ENCODE data around the gene LRRC27. TPM values are rescaled to one million over a fixed set of nuclear protein-coding genes. Genes with fewer than 3 reads are reported as not detected.

The LRRC27 gene
- total RNA-seq, 1 donor from 2014 or later: 5.8 TPM

DNA sequence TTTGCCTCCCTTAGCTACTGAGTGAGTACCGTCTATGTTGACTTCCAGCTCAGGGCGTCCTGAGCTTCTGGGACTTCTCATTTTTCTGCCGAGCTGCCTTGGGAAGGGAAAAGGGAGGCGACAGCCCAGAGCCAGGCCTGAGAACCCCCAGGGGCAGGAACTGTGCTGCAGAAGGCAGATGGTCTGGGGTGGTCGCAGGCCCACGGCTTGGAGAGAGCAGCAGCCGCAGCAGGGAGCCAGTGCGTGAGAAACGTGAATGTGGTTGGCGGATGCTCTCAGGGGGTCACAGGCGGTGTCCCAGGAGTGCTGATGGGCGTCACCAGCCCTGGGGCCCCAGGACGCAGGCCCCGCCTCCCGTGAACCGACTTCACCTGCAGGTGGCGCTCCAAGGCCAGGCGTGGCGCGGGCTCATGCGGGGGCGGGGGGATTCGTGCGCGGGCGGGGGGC is 55.8 kb downstream of the LRRC27 start:
- H3K4me3 ChIP-seq (ENCODE audit: low read depth, low read length): no peak overlapping the region
- TF ChIP-seq, protein P1, sequence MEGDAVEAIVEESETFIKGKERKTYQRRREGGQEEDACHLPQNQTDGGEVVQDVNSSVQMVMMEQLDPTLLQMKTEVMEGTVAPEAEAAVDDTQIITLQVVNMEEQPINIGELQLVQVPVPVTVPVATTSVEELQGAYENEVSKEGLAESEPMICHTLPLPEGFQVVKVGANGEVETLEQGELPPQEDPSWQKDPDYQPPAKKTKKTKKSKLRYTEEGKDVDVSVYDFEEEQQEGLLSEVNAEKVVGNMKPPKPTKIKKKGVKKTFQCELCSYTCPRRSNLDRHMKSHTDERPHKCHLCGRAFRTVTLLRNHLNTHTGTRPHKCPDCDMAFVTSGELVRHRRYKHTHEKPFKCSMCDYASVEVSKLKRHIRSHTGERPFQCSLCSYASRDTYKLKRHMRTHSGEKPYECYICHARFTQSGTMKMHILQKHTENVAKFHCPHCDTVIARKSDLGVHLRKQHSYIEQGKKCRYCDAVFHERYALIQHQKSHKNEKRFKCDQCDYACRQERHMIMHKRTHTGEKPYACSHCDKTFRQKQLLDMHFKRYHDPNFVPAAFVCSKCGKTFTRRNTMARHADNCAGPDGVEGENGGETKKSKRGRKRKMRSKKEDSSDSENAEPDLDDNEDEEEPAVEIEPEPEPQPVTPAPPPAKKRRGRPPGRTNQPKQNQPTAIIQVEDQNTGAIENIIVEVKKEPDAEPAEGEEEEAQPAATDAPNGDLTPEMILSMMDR (conservative IDR thresholded peaks at IDR 0.05; ENCODE audit: low read depth, low read length): peak; percentile 54
- no peak for DNase-seq (ENCODE audit: low read depth)

DNA sequence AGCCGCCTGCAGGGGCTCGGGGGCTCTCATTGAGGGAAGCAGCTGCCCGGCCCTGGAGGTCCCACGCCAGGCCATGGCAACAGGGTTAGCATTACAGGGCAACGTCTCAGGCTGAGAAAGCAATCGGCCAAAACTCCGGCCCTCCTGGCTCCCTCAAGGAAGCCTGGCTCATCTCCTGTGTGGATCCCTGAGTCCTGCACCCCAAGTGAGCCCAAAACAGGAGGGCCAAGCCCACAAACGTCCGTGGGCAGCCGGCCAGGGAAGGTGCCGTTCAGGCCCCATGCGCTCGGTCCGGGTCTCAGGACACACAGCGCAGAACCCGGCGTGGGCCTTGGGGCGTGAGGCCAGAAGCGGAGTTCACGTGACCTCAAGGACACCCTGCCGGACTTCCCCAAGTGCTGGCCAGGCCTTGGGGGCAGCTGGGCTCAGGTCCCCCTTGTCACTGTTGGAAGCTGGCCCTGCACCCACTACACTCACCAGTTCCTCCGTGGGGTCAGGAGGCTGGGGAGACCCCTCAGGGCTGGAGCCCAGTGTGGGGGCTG is 57.0 kb downstream of the LRRC27 start:
- TF ChIP-seq, protein P1 (conservative IDR thresholded peaks at IDR 0.05; ENCODE audit: low read depth, low read length): no peak
- H3K4me3 ChIP-seq (ENCODE audit: low read depth, low read length): no peak overlapping the region
- DNase-seq (ENCODE audit: low read depth): no peak

DNA sequence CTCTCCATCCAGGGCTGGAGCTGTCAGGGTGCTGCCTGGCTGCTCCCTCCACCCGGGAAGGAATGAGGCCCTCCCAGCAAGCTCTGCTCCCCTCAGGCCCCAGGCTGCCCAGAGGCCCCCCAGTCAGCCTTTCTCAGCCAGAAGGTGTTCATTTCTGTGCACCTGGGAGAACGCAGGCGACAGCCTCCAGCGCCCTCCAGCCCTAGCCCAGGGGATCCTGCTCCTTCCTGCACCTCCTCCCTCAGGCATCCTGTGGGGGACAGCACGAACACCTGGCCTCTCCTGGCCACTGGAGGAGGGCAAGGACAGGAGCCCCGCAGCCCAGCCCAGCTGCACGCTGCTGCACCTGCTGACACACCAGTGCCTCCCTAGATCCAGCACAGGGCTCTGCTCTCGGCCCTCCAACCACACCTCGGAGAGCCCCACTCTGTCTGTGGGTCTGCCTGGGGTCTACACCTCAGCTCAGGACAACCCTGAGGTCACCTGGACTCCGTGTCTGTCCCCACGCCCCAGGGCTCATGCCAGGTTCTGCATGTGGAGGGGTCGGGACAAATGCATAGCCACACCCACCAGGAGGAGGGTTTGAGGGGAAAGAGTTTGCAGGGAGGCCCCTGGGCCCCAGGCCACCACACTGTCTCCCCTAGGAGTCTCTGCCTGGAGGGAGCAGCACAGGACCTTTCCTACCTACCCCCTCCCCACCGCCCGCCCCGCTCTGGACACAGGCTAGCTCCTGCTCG is 57.6 kb downstream of the LRRC27 start:
- TF ChIP-seq, protein P1 (conservative IDR thresholded peaks at IDR 0.05; ENCODE audit: low read depth, low read length): no peak
- no peak for DNase-seq (ENCODE audit: low read depth)
- no peak overlapping the region for H3K4me3 ChIP-seq (ENCODE audit: low read depth, low read length)

DNA sequence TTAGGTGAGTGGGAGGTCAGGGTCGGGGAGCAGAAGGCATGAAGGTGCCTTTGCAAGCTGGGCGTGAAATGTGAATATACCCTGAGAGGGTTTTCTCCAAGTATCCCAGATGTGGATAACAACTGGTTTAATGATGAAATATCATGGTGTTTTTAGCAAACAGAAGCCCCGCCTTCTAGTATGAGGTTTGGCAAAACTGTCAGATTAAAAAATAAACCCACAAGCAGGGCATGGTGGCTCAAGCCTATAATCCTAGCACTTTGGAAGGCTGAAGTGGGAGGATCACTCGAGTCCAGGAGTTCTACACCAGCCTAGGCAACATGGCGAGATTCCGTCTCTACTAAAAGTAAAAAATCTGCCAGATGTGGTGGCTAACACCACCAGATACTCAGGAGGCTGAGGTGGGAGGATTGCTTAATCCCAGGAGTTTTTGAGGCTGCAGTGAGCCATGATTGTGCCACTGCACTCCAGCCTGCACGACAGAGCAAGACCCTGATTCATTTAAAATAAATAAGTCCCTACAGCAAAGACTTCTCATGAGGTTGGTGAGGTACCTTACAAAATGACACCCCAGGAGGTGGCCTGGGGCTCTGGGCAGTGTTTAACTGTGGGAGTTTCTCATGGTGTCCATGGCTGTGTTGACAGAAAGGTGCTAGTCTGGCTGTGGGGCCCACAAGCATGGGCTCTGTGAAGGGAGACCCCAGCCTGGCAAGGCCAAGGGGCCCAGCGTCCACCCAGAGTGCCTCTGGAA is 58.4 kb downstream of the LRRC27 start:
- no peak for DNase-seq (ENCODE audit: low read depth)
- no peak overlapping the region for H3K4me3 ChIP-seq (ENCODE audit: low read depth, low read length)
- TF ChIP-seq, protein P1 (conservative IDR thresholded peaks at IDR 0.05; ENCODE audit: low read depth, low read length): no peak

DNA sequence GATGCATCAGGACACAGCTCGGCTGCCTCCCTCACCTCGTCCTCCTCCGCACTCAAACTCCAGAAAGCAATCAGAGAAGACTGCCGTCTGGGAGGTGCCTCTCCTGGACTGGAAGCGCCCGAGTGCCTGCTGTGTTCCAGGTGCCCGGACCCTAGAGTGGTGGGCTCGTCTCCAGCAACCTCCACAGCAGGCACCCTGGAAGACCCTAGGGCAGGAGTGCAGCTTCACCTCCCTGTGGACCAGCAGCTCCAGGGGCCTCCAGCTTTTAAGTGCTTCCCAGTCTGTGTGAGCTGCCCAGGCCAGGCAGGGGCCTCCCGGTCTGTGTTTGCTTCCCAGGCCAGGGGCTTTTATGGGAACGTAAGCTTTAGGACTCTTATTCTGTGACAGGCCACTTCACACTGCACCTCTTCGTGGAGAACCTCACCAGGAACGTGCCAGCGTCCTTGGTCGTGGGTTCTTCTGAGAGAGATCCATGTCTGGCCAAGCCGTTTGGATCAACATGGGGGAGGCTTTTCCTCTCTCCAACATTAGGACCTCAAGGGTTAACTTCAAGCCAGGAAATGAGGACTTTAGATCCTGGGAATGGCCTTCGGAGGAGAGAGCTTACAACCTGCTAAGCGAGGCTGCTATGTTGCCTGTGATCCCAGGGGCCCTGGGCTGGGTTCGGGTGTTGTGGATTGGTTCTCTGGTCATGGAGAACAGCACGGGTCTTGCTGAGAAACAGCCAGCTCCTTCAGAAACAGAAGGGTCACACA is 59.1 kb downstream of the LRRC27 start:
- no peak overlapping the region for H3K4me3 ChIP-seq (ENCODE audit: low read depth, low read length)
- DNase-seq (ENCODE audit: low read depth): no peak
- TF ChIP-seq, protein P1 (conservative IDR thresholded peaks at IDR 0.05; ENCODE audit: low read depth, low read length): no peak

DNA sequence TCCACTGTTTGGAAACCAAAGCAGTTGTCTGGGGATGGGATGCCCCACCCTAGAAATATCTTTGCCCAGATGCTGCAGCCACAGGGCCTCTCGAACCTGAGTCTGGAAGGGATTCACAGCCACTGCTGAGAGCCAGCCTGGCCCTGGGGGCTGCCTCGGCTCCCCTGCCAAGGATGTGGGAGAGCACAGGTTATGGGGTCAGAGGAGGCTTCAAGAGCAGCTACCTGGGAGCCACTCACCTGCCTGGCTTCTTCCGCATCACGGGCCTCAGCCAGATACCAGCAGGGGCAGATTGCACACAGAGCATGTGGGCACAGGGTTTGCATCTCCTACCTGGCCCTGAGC is 59.7 kb downstream of the LRRC27 start:
- no peak for DNase-seq (ENCODE audit: low read depth)
- TF ChIP-seq, protein P1 (conservative IDR thresholded peaks at IDR 0.05; ENCODE audit: low read depth, low read length): no peak
- H3K4me3 ChIP-seq (ENCODE audit: low read depth, low read length): no peak overlapping the region

Measured in epithelial cell of proximal tubule (primary cell).